Muscle layer of colon (tissue), 2 donors: ENCODE data around the gene HDAC9.

Experiments
- H3K27ac ChIP-seq: one replicate; pipeline ENCODE4 v1.7.0; 2013; ENCODE audit warnings: low read depth, mild to moderate bottlenecking, low read length, moderate library complexity
- H3K27me3 ChIP-seq, 2 donors: one replicate each; pipeline ENCODE4 v1.7.0; 2013; ENCODE audit warnings: low read length in 2 of 2, mild to moderate bottlenecking in 2 of 2; ENCODE audit not compliant: insufficient read depth in 2 of 2, control insufficient read depth in 1 of 2
- H3K36me3 ChIP-seq: one replicate; pipeline ENCODE4 v1.7.0; 2013; ENCODE audit warnings: mild to moderate bottlenecking, low read length; ENCODE audit not compliant: insufficient read depth
- H3K4me1 ChIP-seq: one replicate; pipeline ENCODE4 v1.7.0; 2013; ENCODE audit warnings: mild to moderate bottlenecking, low read length; ENCODE audit not compliant: insufficient read depth
- H3K4me3 ChIP-seq, 2 donors: one replicate each; pipeline ENCODE4 v1.7.0; 2013; ENCODE audit warnings: low read length in 2 of 2, low read depth in 1 of 2, mild to moderate bottlenecking in 1 of 2, moderate library complexity in 1 of 2
- H3K9ac ChIP-seq: one replicate; pipeline ENCODE4 v1.7.0; 2013; ENCODE audit warnings: low read length
- H3K9me3 ChIP-seq: one replicate; pipeline ENCODE4 v1.7.0; 2013; ENCODE audit warnings: mild to moderate bottlenecking, low read length
- donor health status: abdominal sarcoma.
- donor health status: Adenocarcinoma of cecum.

Gene HDAC9

DNA sequence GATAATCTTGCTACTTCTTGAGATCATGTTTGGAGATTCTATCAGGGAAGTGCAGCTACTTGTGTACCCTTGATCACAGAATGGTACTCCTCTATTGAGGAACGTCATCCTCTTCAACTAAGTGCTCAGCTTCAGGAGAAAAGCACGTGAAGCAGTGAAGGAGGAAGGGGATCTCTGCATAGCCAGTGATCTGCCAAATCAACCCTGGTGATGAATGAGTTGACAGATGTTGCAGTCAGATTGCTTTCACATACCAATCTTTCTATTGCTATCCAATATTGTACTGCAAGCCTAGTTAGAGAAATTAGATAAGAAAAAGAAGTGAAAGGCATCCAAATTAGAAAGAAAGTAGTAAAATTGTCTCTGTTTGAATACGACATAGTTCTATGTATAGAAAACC lies 312.5 kb downstream of the HDAC9 start:
- no peaks in the 10 kb centered on the region for H3K36me3 ChIP-seq
- no peaks in the 10 kb centered on the region for H3K9me3 ChIP-seq
- H3K9ac ChIP-seq, result no peak overlapping the region
- no peak overlapping the region for H3K4me3 ChIP-seq
- H3K27me3 ChIP-seq, result no peaks in the 10 kb centered on the region
- H3K4me1 ChIP-seq, result no peaks in the 10 kb centered on the region
- H3K27ac ChIP-seq, result no peak overlapping the region

DNA sequence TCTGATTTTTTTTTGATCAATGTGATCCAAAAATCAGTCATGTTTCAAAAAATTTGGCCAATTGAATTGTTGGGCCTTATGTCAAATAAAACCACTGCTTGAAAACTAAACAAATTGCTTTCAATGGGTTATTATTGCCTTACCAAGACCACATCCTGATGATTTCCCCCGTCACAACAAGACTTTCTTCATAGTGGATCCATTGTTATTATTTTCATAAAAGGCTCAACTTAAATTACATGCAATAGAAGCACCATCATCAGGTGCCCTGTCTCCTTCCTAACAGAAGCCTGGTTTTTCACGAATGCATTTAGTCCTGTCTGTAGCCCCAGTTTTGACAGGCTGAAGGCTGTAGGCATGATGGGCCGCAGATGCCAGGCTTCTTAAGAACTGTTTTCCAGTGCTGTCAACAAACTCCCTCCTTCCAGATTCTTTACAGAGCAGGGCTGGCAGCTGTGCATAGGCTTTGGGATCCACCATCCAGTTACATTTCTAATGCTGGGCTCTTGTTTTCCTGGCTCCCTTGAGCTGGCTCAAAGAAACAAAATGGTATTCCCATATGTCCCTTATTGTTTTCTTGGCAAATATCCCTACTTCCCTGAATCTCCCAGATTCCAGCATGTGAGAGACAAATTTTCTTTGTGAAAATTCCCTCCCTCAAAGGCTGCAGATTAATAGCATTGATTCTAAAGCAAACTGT lies 319.9 kb downstream of the HDAC9 start:
- Histone ChIP-seq H3K4me1 (peaks cover 5% of the 10 kb centered on the region), H3K36me3 (no peaks in the 10 kb centered on the region), H3K9ac (no peak overlapping the region)

DNA sequence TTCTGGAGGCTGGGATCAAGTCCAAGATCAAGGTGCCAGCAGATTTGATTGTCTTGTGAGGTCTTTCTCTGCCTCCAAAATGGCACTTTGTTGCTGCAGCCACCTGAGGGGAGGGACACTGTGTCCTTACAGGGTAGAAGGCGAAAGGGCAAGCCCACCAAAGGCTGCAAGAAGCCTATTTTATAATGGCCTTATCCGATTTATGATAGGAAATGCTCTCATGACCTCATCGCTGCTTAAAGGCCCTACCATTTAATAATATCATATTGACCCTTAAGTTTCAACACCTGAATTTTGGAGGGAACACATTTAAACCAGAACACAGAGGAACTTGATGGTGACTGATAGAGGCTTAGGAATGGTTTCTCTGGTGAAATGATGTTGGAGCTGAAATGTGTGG lies 325.4 kb downstream of the HDAC9 start:
- H3K36me3 ChIP-seq, result no peaks in the 10 kb centered on the region
- H3K9ac ChIP-seq, result no peak overlapping the region
- H3K27ac ChIP-seq, result no peak overlapping the region
- H3K9me3 ChIP-seq, result no peaks in the 10 kb centered on the region
- no peaks in the 10 kb centered on the region for H3K4me1 ChIP-seq
- no peaks in the 10 kb centered on the region for H3K27me3 ChIP-seq
- H3K4me3 ChIP-seq, result no peak overlapping the region

More for the DNA sequence above, 319.9 kb downstream of the HDAC9 start:
- no peak overlapping the region for H3K4me3 ChIP-seq
- no peaks in the 10 kb centered on the region for H3K9me3 ChIP-seq
- H3K27me3 ChIP-seq, result no peaks in the 10 kb centered on the region
- no peak overlapping the region for H3K27ac ChIP-seq

DNA sequence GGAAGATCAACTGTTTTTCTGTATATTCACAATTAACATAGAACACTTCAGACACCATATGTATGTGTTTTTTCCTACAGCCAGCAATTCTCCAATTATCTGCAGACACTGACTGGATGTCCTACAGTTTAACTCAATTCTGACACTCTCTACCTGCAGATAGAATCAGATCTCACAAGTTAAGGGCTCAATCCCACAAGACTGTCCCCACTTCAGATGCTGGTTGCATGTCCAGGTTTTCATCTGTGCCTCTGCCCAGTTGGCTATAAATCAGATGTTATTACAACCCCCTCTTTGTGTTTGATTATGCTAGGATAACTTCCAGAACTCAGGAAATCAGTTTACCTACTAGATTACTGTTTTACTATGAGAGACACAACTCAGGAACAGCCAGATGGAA lies 326.0 kb downstream of the HDAC9 start:
- no peaks in the 10 kb centered on the region for H3K9me3 ChIP-seq
- H3K4me3 ChIP-seq, result no peak overlapping the region
- no peak overlapping the region for H3K9ac ChIP-seq
- H3K27ac ChIP-seq, result no peak overlapping the region
- no peaks in the 10 kb centered on the region for H3K27me3 ChIP-seq
- H3K36me3 ChIP-seq, result no peaks in the 10 kb centered on the region
- H3K4me1 ChIP-seq, result no peaks in the 10 kb centered on the region

DNA sequence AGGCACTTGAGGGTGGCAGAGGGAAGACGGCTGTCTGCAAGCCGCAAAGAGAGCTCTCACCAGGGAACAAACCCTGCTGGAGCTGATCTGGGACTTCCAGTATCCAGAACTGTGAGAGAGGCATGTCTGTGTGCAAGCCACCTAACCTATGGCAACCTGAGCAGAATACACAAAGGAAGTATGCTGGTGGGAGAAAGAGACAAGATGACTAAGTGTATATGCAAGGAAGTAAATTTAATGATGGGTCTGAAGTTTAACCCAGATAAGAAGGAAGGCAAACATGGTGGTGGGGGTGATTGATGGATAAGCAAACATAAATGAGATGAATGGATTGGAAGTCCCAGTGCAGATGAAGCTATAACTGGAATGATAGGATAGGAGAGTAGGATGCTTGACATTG lies 328.6 kb downstream of the HDAC9 start:
- Histone ChIP-seq H3K9ac (no peak overlapping the region), H3K27me3 (no peaks in the 10 kb centered on the region), H3K9me3 (no peaks in the 10 kb centered on the region), H3K4me1 (peaks cover 6% of the 10 kb centered on the region), H3K27ac (no peak overlapping the region), H3K4me3 (no peak overlapping the region), H3K36me3 (no peaks in the 10 kb centered on the region)

DNA sequence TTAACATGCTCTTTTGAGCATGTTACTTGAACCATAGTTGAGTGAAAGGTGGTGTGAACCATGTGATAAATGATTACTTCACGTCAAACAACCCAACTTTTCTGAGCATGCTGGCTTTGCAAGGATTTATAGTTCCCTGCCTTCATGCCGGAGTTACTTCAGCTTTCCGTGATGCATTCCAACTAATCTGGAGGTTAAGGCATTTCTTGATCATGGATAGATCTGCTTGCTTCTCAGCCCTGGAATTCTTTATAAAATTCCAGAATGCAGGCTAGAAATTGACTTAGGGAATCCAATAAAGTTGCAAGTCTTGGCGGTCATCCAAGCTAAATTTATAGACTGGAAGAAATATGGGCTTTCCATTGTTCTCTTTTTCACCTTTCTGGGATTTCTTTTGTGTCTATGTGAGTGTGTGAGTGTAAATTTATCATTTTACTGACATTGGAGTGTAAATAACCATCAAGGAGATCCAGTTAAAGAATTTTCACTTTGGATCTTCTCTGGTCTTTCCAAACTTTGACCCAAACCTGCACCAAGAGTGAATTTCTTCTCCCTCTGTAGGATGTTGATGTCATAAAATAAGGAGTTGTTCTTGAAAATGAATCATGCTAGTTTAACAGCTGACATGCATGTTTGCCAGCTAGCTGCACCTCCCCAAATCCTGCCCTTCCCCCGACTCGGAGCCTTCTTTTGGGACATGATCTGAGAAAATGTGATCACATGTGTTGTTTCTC lies 332.9 kb downstream of the HDAC9 start:
- H3K9me3 ChIP-seq, result no peaks in the 10 kb centered on the region
- H3K4me3 ChIP-seq, result no peak overlapping the region
- H3K9ac ChIP-seq, result no peak overlapping the region
- H3K27ac ChIP-seq, result no peak overlapping the region
- H3K27me3 ChIP-seq, result no peaks in the 10 kb centered on the region
- H3K4me1 ChIP-seq, result peaks cover 18% of the 10 kb centered on the region
- H3K36me3 ChIP-seq, result no peaks in the 10 kb centered on the region

DNA sequence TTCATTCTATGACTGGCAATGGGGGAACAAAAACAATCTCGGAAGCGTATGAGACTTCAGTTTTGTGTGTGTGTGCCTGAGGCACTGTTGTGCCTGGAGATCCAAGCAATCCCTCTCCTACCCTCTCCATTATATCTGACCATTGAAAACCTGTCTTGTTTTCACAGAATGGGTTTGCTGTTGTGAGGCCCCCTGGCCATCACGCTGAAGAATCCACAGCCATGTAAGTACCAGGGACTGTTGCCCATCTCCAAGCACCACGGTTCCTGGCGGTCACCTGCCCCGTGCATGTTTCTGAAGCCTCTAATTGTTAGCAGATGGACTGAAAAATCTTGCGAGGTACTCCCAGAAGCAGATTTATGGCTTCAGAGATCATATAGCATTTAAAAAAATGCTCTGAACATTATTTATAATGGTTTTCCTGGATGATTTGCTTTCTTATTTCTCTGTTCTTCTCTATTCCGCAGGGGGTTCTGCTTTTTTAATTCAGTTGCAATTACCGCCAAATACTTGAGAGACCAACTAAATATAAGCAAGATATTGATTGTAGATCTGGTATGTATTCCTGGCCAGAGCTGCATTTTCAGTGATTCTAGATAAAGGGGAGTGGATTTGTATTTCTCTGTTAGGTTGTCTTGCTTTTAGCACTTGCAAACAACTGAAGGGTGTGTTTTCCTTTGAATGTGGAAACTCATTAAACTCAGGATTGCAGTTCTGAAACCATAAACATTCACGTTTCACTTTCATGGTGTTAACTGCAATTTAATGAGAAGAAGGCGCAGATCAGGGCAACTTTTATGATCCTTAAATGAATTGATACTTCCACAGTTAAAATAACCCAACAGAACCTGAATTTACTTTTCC lies 333.7 kb downstream of the HDAC9 start:
- H3K4me1 ChIP-seq, result peaks cover 18% of the 10 kb centered on the region
- no peak overlapping the region for H3K9ac ChIP-seq
- H3K36me3 ChIP-seq, result no peaks in the 10 kb centered on the region
- no peak overlapping the region for H3K27ac ChIP-seq
- no peak overlapping the region for H3K4me3 ChIP-seq
- H3K9me3 ChIP-seq, result no peaks in the 10 kb centered on the region
- H3K27me3 ChIP-seq, result no peaks in the 10 kb centered on the region

DNA sequence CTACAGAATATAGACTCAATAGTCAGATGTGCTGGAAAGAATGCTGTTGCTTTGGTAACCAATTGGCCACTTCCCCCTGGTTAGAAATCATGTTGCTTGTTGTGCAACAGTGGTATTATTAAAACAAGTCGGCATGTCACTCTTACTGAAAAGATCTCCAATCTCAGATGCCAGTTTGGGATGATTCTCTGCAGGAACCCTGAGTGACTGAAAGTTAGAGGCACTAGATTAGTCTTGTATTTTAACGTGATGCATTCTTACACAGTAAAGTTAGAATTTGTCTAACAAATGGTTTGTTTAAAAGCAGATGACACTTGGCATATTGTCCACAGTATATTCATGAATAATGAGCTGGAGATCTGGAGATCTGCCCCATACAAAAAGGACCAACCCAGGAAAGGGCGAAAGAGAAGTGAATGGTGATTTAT lies 334.3 kb downstream of the HDAC9 start:
- H3K4me3 ChIP-seq, result no peak overlapping the region

DNA sequence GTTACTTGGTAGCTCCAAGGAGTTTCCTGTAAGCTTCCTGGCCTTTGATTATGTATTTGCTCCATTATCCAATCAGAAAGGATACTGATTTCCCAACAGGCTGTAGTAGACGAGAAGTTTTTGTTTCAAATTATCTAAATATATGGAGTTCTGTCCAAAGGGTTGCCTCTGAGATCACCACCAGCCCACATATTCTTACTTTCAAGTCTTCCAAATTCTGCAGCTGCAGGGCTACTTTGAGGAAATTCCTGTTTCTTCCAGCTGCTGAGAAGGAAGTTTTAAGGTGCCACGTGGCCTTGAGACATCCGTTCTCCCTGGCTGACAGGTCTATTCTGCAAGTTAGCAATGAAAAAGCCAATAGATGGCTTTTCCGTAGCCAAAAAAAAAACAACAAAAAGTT lies 335.9 kb downstream of the HDAC9 start:
- Histone ChIP-seq H3K9me3 (no peaks in the 10 kb centered on the region), H3K27ac (no peak overlapping the region), H3K9ac (no peak overlapping the region), H3K36me3 (no peaks in the 10 kb centered on the region), H3K27me3 (no peaks in the 10 kb centered on the region), H3K4me3 (no peak overlapping the region), H3K4me1 (peaks cover 18% of the 10 kb centered on the region)

More for the DNA sequence above, 334.3 kb downstream of the HDAC9 start:
- no peaks in the 10 kb centered on the region for H3K27me3 ChIP-seq
- no peaks in the 10 kb centered on the region for H3K9me3 ChIP-seq
- H3K36me3 ChIP-seq, result no peaks in the 10 kb centered on the region
- no peak overlapping the region for H3K9ac ChIP-seq
- peaks cover 18% of the 10 kb centered on the region for H3K4me1 ChIP-seq
- H3K27ac ChIP-seq, result no peak overlapping the region

DNA sequence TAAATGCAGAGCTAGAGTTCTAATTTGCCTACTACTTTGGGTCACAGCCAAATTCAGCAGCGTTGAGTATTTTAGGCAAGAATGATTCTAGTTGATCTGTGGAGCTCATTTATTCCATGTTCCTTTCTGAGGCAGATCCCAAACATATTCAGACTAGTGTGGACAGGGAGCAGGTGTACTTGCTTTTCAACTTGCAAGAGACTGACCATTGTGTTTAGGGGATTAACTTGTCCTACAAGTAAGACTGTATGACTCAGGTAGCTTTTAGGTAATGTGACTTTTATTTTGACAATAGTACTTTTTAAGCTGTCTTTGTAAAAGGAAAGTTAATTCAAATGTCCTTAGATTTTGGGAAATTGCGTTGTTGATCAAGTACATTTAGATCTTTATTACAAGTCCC lies 336.4 kb downstream of the HDAC9 start:
- peaks cover 18% of the 10 kb centered on the region for H3K4me1 ChIP-seq
- no peaks in the 10 kb centered on the region for H3K36me3 ChIP-seq
- H3K9me3 ChIP-seq, result no peaks in the 10 kb centered on the region
- no peak overlapping the region for H3K4me3 ChIP-seq
- no peak overlapping the region for H3K27ac ChIP-seq
- no peaks in the 10 kb centered on the region for H3K27me3 ChIP-seq
- no peak overlapping the region for H3K9ac ChIP-seq

DNA sequence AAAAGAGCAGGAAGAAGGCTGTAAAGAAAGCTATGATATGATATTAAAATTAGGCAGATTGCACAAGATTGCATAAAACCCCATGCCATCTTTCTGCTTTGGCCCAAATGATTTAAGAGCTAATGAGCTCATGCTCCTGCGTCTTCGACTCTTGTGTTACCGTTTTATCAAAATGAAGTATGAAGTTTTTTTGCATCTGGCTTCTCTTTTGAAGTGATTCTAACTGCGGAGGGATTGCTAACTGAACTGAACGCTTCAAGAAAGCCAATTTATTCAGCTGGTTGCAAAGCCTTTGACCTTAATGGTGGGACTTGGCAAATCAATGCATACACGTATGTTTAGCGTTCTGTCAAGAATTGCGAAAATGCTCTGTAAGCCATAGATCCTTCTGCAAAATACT lies 339.0 kb downstream of the HDAC9 start:
- Histone ChIP-seq H3K27ac (no peak overlapping the region), H3K27me3 (no peaks in the 10 kb centered on the region), H3K36me3 (no peaks in the 10 kb centered on the region), H3K9me3 (no peaks in the 10 kb centered on the region), H3K9ac (no peak overlapping the region), H3K4me3 (no peak overlapping the region), H3K4me1 (peaks cover 8% of the 10 kb centered on the region)
